RWPE2 (cell line): ENCODE measurements around the gene SSH2.
A peak's percentile ranks its signal among the peaks of the same experiment; 100 is the strongest.

Experiments used
- ATAC-seq: fragments of 200-7000 bp; cut with Tn5 transposase; 3 replicates; pipeline ENCODE4 v1.9.1; 2021; ENCODE audit warnings: low read depth
- DNase-seq: peaks from one replicate; pipeline ENCODE4 v3.0.0-alpha.2; 2020; ENCODE audit warnings: low spot score
- H3K27ac ChIP-seq: fragments of 450-650 bp; 2 replicates; pipeline ENCODE4 v1.5.1; 2017; ENCODE audit warnings: mild to moderate bottlenecking; ENCODE audit not compliant: poor library complexity, severe bottlenecking
- H3K27me3 ChIP-seq: fragments of 250-450 bp; sonication (Bioruptor Pico); 2 replicates; pipeline ENCODE4 v1.5.1; 2021; ENCODE audit warnings: mild to moderate bottlenecking, moderate library complexity; ENCODE audit not compliant: insufficient read depth, poor library complexity, severe bottlenecking
- H3K36me3 ChIP-seq: fragments of 250-450 bp; sonication (Bioruptor Pico); 2 replicates; pipeline ENCODE4 v1.5.1; 2020; ENCODE audit warnings: low read depth, mild to moderate bottlenecking, moderate library complexity
- H3K4me1 ChIP-seq: fragments of 250-450 bp; sonication (Bioruptor Pico); 2 replicates; pipeline ENCODE4 v1.5.1; 2021; ENCODE audit warnings: mild to moderate bottlenecking, moderate library complexity; ENCODE audit not compliant: insufficient read depth, poor library complexity, severe bottlenecking
- H3K4me3 ChIP-seq: fragments of 250-450 bp; sonication (Bioruptor Pico); 2 replicates; pipeline ENCODE4 v1.5.1; 2021; ENCODE audit warnings: mild to moderate bottlenecking, moderate library complexity; ENCODE audit not compliant: severe bottlenecking
- H3K9me3 ChIP-seq: fragments of 250-450 bp; sonication (Bioruptor Pico); 2 replicates; pipeline ENCODE4 v1.5.1; 2021; ENCODE audit warnings: mild to moderate bottlenecking, moderate library complexity; ENCODE audit not compliant: severe bottlenecking
- CTCF ChIP-seq: fragments of 450-650 bp; IDR thresholded peaks from one replicate; pipeline ENCODE4 v1.5.1; 2017; ENCODE audit warnings: mild to moderate bottlenecking, moderate library complexity; ENCODE audit not compliant: poor library complexity, severe bottlenecking

Gene SSH2

GRCh38 chr17:29713626-29714025 lies 216.4 kb downstream of the SSH2 start:
- H3K36me3 ChIP-seq = no peaks in the 10 kb centered on the region
- ATAC-seq (no peak), DNase-seq (no peak)
- H3K4me3 ChIP-seq = no peak overlapping the region
- no peak for TF ChIP-seq CTCF
- peaks cover 28% of the 10 kb centered on the region for H3K4me1 ChIP-seq
- H3K9me3 ChIP-seq = no peaks in the 10 kb centered on the region
- H3K27ac ChIP-seq = peak overlapping the region; percentile 96
- H3K27me3 ChIP-seq = no peaks in the 10 kb centered on the region

GRCh38 chr17:29711588-29712385 lies 218.2 kb downstream of the SSH2 start:
- DNase-seq (no peak), ATAC-seq (no peak)
- Histone ChIP-seq H3K27ac (peak overlapping the region; percentile 96), H3K9me3 (no peaks in the 10 kb centered on the region), H3K4me3 (no peak overlapping the region), H3K4me1 (peaks cover 29% of the 10 kb centered on the region), H3K36me3 (no peaks in the 10 kb centered on the region), H3K27me3 (no peaks in the 10 kb centered on the region)
- TF ChIP-seq CTCF = no peak

DNA sequence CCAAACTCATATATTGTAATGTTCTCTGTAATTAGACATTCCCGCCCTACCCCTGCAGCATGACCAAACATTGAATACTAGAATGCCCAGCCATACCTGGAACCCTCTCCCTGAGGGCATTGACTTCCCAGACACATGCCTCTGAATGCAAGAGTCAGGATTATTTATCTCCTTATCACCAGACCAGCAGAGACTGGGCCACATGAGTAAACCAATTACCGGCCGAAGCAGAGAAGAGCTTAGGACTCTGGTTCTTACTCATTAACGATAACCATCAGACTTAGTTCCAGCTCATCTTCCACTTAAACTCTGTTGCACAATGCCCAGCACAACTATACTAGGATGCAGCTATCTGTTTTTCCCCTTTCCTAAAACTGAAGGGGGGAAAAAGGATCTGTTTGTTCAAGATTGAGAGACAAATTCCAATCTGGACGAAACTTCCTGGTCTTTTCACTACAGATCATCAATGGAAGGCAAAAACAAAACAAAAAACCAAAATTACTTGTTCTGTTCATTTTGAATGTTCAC lies 219.1 kb downstream of the SSH2 start:
- Histone ChIP-seq H3K4me1 (peaks cover 29% of the 10 kb centered on the region), H3K27ac (peak overlapping the region; percentile 96), H3K36me3 (no peaks in the 10 kb centered on the region), H3K9me3 (no peaks in the 10 kb centered on the region), H3K27me3 (no peaks in the 10 kb centered on the region), H3K4me3 (no peak overlapping the region)
- DNase-seq (peak; percentile 87), ATAC-seq (peak; percentile 95)
- no peak for TF ChIP-seq CTCF

- H3K27ac ChIP-seq = peak overlapping the region; percentile 96
- peak; percentile 36 for ATAC-seq
- H3K36me3 ChIP-seq = no peaks in the 10 kb centered on the region
- H3K4me1 ChIP-seq = peaks cover 29% of the 10 kb centered on the region
- no peak for DNase-seq
- no peak overlapping the region for H3K4me3 ChIP-seq
- no peaks in the 10 kb centered on the region for H3K27me3 ChIP-seq
- H3K9me3 ChIP-seq = no peaks in the 10 kb centered on the region
- no peak for TF ChIP-seq CTCF
These were observed 219.5 kb downstream of the SSH2 start for GRCh38 chr17:29710520-29710884.
